Hippocampal formation (tissue), 2 donors: Measurements from ENCODE around the gene LRIT2.
A peak's percentile ranks its signal among the peaks of the same experiment; 100 is the strongest.

Experiments used
- DNase-seq, 2 donors: peaks; one replicate each; lab custom pipeline; 2025; lab: John Stamatoyannopoulos, UW

Gene LRIT2

DNA sequence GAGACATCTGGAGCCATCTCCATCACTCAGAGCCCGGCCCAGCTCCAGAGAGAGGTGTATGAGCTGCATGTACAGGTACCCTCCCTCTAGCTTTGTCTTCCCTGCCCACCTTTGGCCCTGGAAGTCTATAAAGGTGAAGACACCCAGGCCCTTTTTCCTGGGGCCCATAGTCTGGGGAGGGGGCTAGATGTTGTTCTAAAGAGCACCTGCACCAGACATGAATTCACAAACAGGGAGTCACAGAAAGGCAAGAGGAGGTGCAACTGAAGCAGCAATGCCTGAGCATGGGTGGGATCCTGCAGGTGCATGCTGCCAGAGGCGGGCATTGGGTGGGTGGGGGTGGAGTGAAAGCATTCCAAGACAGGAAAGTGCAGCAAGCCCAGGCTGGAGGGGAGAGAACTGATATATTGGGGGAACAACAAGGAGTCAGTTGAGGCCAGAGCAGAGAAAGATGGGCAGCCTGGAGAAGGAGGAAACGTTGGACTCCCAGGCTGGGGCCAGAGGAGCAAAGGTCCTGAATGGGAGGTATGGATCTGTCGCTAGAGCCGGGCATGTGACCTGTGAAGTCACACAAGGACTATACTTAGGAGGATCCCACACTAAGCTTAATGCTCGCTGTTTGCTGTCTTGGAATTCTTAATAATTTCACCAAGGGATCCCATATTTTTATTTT is 19.4 kb downstream of the LRIT2 start:
- no peak for DNase-seq

GRCh38 chr10:84205049-84205852 is 20.1 kb downstream of the LRIT2 start:
- DNase-seq: peak; percentile 61 to 71

DNA sequence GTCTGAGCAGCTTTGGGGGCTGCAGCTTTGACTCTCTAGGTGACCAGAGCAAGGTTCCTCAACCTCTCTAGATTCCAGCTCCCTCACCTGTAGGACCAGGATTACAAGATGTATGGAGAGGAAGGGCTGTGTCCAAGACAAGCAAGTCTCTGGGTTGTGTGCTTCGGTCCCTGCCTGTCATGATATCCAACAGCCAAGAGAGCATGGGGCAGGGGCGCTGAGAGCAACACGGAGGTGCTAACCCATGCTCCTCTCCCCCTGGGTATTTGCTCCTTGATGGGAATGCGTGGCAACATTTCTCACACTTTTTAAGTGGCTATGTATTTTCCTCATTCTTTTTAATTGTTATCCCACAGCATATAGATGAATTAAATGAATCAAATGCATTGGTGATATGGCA is 20.7 kb downstream of the LRIT2 start:
- DNase-seq: no peak

- no peak for DNase-seq
These were observed 21.2 kb downstream of the LRIT2 start for GRCh38 chr10:84204122-84204521.

DNA sequence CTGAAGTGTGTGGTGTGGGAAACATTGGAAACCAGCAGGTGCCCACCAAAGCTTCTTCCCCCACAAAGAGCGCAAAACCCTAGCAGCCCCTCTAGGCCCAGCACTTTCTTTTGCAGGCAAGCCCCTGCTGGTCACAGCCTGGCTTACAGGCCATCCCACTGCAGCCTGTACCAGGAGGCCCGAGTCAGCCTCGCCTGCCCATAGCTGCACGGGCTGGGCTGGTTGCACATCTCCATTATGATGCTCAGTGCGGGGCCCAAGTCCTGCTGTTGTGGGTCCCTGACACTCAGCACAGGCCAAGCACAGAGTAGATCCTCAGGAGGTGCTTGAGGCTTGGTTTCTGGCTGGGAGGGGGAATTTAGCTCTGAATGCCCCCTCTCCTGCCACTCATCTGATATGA is 23.0 kb downstream of the LRIT2 start:
- DNase-seq: no peak

GRCh38 chr10:84201682-84202081 is 23.7 kb downstream of the LRIT2 start:
- no peak for DNase-seq

GRCh38 chr10:84201244-84201606 is 24.1 kb downstream of the LRIT2 start:
- DNase-seq: no peak

DNA sequence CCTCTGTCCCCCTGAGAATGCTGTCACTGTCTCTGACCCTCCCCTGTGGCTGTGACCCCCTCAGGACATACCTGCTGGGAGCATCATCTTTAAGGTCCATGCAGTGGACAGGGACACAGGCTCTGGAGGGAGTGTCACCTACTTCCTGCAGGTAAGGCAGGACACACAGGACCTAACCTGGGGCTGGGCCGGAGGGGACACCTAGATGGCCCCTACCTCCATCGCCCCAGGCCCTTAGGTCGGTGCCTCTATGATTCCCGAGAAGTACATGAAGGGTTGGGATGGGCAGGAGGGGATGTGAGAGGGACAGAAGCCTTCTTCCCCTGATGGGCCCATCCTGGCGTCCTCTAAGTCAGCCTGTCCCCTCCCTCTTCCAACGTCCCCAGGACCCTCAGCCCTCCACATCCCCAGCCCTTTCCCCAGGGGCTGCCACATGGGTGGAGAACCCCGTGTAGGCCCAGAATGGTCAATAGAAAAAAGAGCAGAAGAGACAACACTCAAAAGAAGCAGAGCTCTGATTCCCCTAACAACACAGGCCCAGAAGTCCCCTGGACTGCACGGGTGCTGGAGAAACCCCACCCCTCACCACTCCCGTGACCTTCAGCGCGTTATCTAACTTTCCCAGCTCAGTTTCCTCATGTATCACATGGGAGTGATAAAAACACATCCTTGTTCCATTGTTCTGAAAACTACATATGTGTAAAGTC is 24.7 kb downstream of the LRIT2 start:
- no peak for DNase-seq

DNA sequence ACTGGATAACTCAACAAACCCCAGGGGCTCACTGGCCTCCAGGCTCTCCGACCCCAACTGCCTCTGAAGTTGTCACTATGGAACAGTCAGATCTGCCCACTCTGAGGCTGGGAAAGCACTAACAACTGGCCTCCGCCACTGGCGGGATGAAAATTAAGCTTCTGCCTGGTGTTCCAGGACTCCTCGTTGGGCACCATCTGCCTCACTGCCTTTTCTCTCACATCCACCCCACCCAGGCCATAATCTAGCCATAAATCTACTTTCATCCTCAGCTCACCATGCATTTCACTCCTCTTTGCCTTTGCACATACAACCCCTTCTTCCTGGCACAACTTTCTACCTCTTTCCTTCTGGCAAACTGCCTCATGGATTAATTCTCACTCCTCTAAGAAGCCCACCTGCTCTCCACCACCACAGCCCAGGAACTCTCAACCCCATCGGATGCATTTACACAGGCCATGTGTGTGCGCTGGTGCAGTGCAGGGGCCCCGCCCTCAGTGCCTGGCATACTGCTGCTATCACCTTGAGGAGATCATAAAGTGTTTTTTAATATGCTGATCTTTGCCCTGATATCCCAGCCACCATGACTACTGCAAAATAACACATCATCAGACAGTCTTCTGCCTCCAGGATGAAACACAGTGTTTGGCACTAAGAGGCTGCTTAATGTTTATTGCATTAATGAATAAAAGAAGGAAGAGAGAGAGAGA is 27.0 kb downstream of the LRIT2 start:
- no peak for DNase-seq

GRCh38 chr10:84197643-84198042 is 27.7 kb downstream of the LRIT2 start:
- no peak for DNase-seq

- DNase-seq: no peak
These were observed 28.4 kb downstream of the LRIT2 start for GRCh38 chr10:84196941-84197340.

GRCh38 chr10:84196083-84196482 is 29.3 kb downstream of the LRIT2 start:
- no peak for DNase-seq

GRCh38 chr10:84195044-84195830 is 30.1 kb downstream of the LRIT2 start:
- DNase-seq: no peak

DNA sequence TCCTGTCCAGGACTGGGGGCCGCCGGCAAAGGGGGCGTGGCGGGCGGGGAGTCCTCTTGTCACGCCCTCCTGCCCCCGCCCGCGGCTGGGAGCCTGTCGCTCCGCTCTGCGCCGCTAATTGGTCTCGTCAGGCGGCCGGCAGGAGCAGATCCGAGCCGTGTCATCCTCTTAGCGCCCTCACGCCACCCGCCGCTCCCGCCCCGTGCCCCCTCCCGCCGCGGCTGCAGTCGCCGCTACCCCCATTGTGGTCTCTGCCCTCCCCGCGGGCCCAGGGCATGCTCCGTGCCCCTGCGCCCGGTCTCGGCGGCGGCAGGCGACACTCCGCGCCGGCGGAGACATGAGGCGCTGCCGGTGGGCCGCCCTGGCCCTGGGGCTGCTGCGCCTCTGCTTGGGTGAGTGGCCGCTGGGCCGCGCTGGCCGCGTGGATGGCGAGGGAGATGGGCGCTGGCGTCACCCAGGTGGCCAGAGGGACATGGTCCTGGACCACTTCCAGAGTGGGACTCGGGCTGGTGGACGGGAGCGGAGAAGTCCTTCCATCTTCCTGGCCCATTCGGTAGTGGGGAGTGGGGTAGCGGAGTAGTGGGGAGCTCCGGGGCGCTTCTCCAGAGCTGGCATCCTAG is 30.8 kb downstream of the LRIT2 start, which contains the start of gene CDHR1:
CDHR1 (plus strand) TSS at position 114 of the 620 bp plus-strand sequence; CDS start at position 338, 224 bp downstream.
- DNase-seq: peak in 1 of 2 donors; percentile 23

DNA sequence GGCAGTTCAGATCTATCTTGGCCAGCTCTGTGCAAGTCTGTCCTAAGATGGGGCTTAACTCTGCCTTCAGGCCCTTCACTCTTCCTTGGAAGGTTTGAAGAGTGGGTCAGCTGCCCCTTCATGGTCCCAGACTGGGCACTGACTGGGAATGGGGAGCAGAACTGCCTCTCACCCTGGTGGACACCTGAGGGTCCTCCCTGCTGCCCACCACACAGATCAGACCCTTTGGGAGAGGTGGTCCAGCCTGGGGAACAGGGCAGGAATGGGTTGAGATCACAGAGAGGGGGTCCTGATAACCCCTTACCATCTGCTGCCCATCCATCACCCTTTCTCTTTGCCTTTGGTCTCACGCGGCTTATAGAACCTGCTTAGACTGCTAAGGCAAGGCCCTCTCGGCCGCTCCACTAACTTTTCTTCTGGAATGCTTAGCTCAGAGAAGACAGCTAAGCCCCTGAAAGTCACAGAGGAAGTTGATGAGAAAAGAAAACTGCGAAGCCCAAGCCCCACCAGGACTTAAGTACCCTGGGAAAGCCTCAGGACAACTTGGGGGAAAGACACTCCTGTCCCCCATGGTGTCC is 31.4 kb downstream of the LRIT2 start:
- DNase-seq: no peak

- DNase-seq: no peak
These were observed 32.0 kb downstream of the LRIT2 start for GRCh38 chr10:84193327-84193726.

- DNase-seq: no peak
These were observed 34.2 kb downstream of the LRIT2 start for GRCh38 chr10:84191106-84191505.

- DNase-seq: no peak
These were observed 34.7 kb downstream of the LRIT2 start for GRCh38 chr10:84190621-84191020.

DNA sequence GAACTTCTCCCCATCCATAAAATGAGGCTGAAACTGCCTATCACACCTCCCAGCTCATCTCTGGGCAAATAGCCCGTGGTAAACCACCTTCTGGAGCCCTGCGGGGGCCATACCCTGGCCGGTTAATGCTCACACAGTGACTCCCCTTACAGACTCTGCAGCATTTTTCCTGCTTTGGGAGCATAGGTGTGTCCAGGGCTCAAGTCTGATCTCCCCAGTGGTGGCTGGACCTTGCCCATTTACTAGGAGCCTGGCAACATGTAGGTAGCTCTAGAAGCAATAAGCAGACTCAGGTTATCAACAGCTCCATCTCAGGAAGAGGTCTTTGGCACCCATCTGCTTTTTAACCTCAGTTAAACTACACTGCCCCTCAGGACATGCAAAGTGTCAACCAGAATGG is 36.5 kb downstream of the LRIT2 start:
- DNase-seq: no peak

DNA sequence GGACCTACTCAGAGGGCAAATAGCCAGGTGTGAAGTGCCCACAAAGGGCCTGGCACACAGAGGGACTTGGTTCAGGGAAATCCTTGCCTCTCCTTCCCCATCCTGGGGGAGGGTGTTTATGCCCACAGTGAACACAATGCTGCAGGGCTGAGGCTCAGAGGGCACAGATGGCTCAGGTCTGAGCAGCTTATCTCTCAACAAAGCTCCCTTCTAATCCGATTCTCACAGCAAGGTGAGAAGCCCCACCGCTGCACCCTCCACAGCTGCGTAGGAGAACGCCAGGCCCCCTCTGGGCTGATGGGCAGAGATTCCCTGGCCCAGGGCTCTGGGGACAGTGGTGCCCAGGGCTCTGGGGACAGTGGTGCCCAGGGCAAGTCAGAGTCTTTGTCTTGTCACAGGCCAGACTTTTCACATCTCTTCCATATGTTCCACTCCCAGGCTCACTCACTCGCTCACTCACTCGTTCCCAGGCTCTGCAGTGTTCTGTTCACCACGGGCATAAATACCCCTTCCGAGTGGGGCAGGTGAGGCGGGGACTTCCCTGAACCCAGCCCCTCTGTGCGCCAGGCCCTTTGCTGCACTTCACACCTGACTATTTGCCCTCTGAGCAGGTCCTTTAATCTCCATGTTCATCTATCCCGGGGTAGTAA is 39.7 kb downstream of the LRIT2 start:
- DNase-seq: no peak
